Measurements from ENCODE around the gene SLC40A1.

DNA sequence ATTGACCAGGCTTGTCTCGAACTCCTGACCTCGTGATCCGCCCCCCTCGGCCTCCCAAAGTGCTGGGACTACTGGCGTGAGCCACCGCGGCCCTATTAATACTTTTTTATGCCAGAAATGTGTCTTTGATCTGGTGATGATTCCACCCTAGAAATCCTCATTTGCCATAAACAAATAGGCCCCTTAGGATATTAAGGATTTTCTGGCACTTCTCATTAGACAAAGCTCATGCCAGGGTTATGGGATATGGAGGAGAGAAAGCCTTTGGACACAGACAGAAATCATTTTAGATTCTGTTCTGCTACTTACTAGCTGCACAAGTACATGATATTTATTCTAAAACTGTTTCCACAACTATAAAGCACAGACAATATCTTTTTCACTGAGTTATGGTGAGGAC, 24.1 kb downstream of the SLC40A1 start:
- TF ChIP-seq EZH2 (IDR thresholded peaks at IDR 0.05) (no peak), POLR2AphosphoS5 (IDR thresholded peaks at IDR 0.05; ENCODE audit: borderline replicate concordance, low read depth, low read length) (no peak), FOXP2 (optimal IDR thresholded peaks at IDR 0.05; ENCODE audit: control extremely low read depth, extremely low read length, insufficient read depth) (no peak)
